ENCODE measurements around the gene LRP1B. TPM values are rescaled to one million over a fixed set of nuclear protein-coding genes. Genes with fewer than 3 reads are reported as not detected.
A peak's percentile ranks its signal among the peaks of the same experiment; 100 is the strongest.

Gene LRP1B
- total RNA-seq, 4 donors from 2014 or later = 0.85 to 3.3 (median 1.1) TPM; not detected in 1

- H3K9me3 ChIP-seq = no peaks in the 10 kb centered on the region
- H3K4me3 ChIP-seq = no peak overlapping the region
- H3K36me3 ChIP-seq = no peaks in the 10 kb centered on the region
- H3K27ac ChIP-seq = no peak overlapping the region
- TF ChIP-seq POLR2A (IDR thresholded peaks at IDR 0.05) (no peak), CTCF (IDR thresholded peaks at IDR 0.05) (no peak)
- no peaks in the 10 kb centered on the region for H3K27me3 ChIP-seq
- H3K4me1 ChIP-seq = no peaks in the 10 kb centered on the region
- no peak for DNase-seq
Observed at GRCh38 chr2:140311905-140312304, 1818.9 kb downstream of the LRP1B start.

GRCh38 chr2:140308706-140309105, 1822.1 kb downstream of the LRP1B start:
- peak overlapping the region in 1 of 4 donors; percentile 43 for H3K27ac ChIP-seq
- no peaks in the 10 kb centered on the region for H3K9me3 ChIP-seq
- H3K36me3 ChIP-seq = no peaks in the 10 kb centered on the region
- no peaks in the 10 kb centered on the region for H3K4me1 ChIP-seq
- TF ChIP-seq CTCF (IDR thresholded peaks at IDR 0.05) (no peak), POLR2A (IDR thresholded peaks at IDR 0.05) (no peak)
- no peak overlapping the region for H3K4me3 ChIP-seq
- H3K27me3 ChIP-seq = no peaks in the 10 kb centered on the region
- DNase-seq = no peak

GRCh38 chr2:140307532-140307931, 1823.3 kb downstream of the LRP1B start:
- no peak for DNase-seq
- Histone ChIP-seq H3K36me3 (no peaks in the 10 kb centered on the region), H3K9me3 (no peaks in the 10 kb centered on the region), H3K27ac (no peak overlapping the region), H3K27me3 (no peaks in the 10 kb centered on the region), H3K4me1 (no peaks in the 10 kb centered on the region), H3K4me3 (no peak overlapping the region)
- TF ChIP-seq POLR2A (IDR thresholded peaks at IDR 0.05) = no peak
- TF ChIP-seq CTCF (IDR thresholded peaks at IDR 0.05) = no peak

GRCh38 chr2:140295767-140296166, 1835.0 kb downstream of the LRP1B start:
- no peak for DNase-seq
- Histone ChIP-seq H3K4me3 (no peak overlapping the region), H3K9me3 (no peaks in the 10 kb centered on the region), H3K27me3 (no peaks in the 10 kb centered on the region), H3K27ac (no peak overlapping the region), H3K4me1 (no peaks in the 10 kb centered on the region), H3K36me3 (no peaks in the 10 kb centered on the region)
- TF ChIP-seq CTCF (IDR thresholded peaks at IDR 0.05) = no peak
- no peak for TF ChIP-seq POLR2A (IDR thresholded peaks at IDR 0.05)

GRCh38 chr2:140288726-140289125, 1842.1 kb downstream of the LRP1B start:
- Histone ChIP-seq H3K9me3 (no peaks in the 10 kb centered on the region), H3K27me3 (no peaks in the 10 kb centered on the region), H3K36me3 (no peaks in the 10 kb centered on the region), H3K4me1 (no peaks in the 10 kb centered on the region), H3K4me3 (no peak overlapping the region), H3K27ac (no peak overlapping the region)
- DNase-seq = no peak
- TF ChIP-seq CTCF (IDR thresholded peaks at IDR 0.05) (no peak), POLR2A (IDR thresholded peaks at IDR 0.05) (no peak)

GRCh38 chr2:140288213-140288612, 1842.6 kb downstream of the LRP1B start:
- Histone ChIP-seq H3K27ac (no peak overlapping the region), H3K4me1 (no peaks in the 10 kb centered on the region), H3K36me3 (no peaks in the 10 kb centered on the region), H3K9me3 (no peaks in the 10 kb centered on the region), H3K27me3 (no peaks in the 10 kb centered on the region), H3K4me3 (no peak overlapping the region)
- DNase-seq = no peak
- TF ChIP-seq CTCF (IDR thresholded peaks at IDR 0.05) = no peak
- no peak for TF ChIP-seq POLR2A (IDR thresholded peaks at IDR 0.05)

Measured in Peyer's patch (tissue), 4 donors.